AG04449 (cell line): ENCODE measurements around the gene CLEC4C.
"Not testable (repeated sequence)": the region's sequence is repeated elsewhere in the genome, so short reads cannot be mapped to it uniquely, and the experiment has no call there.

Experiments
- CTCF ChIA-PET: fragments of 350-600 bp; formaldehyde crosslinking; extraction: SDS; loops from one replicate; lab custom pipeline; 2021; ENCODE audit warnings: antibody characterized with exemption; lab: Yijun Ruan, JAX
- POLR2A ChIA-PET: fragments of 400-600, 350-600 bp; formaldehyde crosslinking; extraction: SDS; loops from one replicate; lab custom pipeline; 2020; ENCODE audit warnings: antibody characterized with exemption, inconsistent platforms; lab: Yijun Ruan, JAX
- DNase-seq: peaks from one replicate; pipeline ENCODE4 v3.0.0-alpha.2; 2010; ENCODE audit warnings: low read depth, low spot score
- H3K4me3 ChIP-seq: 2 replicates; pipeline ENCODE4 v1.5.1; 2011; ENCODE audit warnings: low read depth, mild to moderate bottlenecking, control low read depth, low read length
- TF ChIP-seq, protein P1 (sequence below): IDR thresholded peaks from one replicate; pipeline ENCODE4 v1.5.1; 2011; ENCODE audit warnings: mild to moderate bottlenecking, moderate library complexity, low read length, control low read depth, inconsistent platforms; ENCODE audit not compliant: insufficient read depth; ENCODE audit errors: missing control alignments

Gene CLEC4C

DNA sequence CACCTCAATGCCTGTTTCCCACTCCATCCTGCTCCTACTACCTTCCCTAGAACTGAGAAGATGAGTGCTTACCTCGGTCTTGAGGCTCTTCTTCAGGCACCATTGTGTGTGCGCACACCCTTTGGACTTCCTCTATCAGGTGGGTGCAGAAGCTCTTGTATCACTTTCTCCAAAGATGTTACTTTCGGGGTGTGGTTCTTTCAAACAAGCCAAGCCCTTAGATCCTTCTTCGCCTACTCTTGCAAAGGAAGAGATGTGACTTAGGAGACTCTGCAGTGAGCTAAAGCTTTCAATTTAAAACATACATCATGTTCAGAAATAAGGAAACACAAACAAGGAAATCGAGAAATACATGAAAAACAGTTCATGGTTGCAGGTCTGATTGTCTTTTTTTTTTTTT is at the start of gene CLEC4C:
Gene CLEC4C (minus strand): TSS at position 130 of the 400 bp plus-strand sequence. CDS start 27 bp downstream, at position 103.
- CTCF ChIA-PET, result no interaction called here
- DNase-seq, result no peak
- H3K4me3 ChIP-seq, result no peak within 1 kb of the TSS
- POLR2A ChIA-PET, result no interaction called here
- TF ChIP-seq, protein P1, sequence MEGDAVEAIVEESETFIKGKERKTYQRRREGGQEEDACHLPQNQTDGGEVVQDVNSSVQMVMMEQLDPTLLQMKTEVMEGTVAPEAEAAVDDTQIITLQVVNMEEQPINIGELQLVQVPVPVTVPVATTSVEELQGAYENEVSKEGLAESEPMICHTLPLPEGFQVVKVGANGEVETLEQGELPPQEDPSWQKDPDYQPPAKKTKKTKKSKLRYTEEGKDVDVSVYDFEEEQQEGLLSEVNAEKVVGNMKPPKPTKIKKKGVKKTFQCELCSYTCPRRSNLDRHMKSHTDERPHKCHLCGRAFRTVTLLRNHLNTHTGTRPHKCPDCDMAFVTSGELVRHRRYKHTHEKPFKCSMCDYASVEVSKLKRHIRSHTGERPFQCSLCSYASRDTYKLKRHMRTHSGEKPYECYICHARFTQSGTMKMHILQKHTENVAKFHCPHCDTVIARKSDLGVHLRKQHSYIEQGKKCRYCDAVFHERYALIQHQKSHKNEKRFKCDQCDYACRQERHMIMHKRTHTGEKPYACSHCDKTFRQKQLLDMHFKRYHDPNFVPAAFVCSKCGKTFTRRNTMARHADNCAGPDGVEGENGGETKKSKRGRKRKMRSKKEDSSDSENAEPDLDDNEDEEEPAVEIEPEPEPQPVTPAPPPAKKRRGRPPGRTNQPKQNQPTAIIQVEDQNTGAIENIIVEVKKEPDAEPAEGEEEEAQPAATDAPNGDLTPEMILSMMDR, result no peak

DNA sequence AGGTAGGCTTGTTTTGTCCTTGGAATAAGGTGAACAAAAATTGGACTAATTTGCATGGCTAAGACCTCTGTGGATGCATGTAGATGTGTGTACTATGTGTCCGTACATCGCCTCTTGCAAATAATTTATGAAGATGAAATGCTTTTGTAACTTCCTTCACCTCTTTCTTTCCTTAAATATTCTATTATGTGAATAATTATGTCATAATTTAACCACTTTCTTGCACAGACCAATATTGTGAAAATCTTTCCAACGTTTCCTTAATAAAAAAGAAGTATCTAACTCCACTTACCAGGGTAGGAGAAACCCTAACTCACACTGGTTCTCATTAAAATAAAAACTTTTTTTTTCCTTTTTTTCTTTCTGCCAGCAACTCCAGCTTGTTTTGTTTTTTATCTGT is 46.0 kb upstream of the CLEC4C start:
- no peak for DNase-seq
- no peak overlapping the region for H3K4me3 ChIP-seq
- ChIA-PET CTCF (interaction anchor here (1.4 kb wide), 1 partner anchor 14 kb away, joined by 4 read pairs; no protein-coding TSS in a partner anchor), POLR2A (no interaction called here)
- TF ChIP-seq, protein P1, result no peak

DNA sequence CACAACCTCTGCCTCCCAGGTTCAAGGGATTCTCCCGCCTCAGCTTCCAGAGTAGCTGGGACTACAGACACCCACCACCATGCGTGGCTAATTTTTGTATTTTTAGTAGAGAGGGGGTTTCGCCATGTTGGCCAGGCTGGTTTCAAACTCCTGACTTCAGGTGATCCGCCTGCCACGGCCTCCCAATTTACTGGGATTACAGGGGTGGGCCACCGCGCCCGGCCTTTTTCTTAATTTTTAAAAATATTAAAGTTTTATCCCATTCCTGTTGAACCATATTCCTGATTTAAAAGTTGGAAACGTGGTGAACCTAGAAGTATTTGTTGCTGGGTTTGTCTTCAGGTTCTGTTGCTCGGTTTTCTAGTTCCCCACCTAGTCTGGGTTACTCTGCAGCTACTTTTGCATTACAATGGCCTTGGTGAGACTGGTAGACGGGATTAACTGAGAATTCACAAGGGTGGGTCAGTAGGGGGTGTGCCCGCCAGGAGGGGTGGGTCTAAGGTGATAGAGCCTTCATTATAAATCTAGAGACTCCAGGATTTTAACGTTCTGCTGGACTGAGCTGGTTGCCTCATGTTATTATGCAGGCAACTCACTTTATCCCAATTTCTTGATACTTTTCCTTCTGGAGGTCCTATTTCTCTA is 41.8 kb upstream of the CLEC4C start, which contains the start of gene NANOG:
Gene NANOG (plus strand): TSS at position 519 of the 645 bp plus-strand sequence. CDS start 213 bp downstream, outside the sequence.
- DNase-seq, POLR2A ChIA-PET, CTCF ChIA-PET, H3K4me3 ChIP-seq: not testable (repeated sequence)

DNA sequence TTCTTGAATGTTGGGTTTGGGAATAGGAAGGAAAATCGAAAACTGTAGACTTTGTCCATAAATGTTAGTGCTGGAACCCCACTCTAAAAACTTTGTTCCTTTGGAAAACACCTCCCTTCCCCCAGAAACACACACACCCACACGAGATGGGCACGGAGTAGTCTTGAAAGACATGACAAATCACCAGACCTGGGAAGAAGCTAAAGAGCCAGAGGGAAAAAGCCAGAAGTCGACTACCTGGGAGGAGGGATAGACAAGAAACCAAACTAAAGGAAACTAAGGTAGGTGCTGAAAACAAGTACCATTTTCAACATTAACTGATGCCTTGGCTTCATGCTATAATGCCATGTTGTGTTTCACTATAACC is 41.1 kb upstream of the CLEC4C start:
- TF ChIP-seq, protein P1, result no peak
- no peak for DNase-seq
- POLR2A ChIA-PET, result interaction anchor here (0.6 kb wide), 1 partner anchor 37 kb away, joined by 3 read pairs; no protein-coding TSS in a partner anchor
- H3K4me3 ChIP-seq, result no peak overlapping the region
- CTCF ChIA-PET, result no interaction called here

DNA sequence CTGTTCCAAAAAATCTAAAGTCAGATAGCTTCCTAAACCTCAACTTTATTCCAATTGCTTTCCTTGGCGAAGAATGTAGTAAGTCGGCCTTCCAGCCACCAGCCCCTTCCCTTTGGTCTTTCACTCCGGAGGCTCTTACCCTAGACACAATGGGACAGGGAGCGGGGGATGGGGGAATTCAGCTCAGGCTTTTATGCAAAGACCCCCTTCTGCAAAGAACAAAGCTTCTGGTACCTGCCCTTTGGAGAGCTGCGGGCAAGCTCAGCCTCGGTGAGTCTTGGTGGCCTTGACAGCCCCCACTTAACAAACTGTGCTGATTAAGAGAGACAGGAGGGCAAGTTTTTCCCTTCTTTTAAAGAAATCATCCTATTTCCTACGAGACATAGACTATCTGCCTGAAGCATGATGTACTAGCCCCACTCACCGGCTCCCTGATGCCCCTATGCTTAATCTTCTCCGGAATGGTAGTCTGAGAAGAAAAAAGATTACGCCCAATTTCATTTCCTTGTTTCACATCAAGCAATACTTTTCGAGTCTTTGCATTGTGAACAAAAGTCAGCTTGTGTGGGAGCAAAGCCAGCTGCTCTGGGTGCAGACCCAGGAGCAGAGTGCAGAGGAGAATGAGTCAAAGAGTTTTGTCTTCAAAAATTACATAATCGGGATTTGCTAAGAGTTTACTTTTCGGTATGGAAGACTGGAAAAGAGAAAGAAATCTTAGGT is 40.6 kb upstream of the CLEC4C start:
- H3K4me3 ChIP-seq, result no peak overlapping the region
- DNase-seq, result no peak
- POLR2A ChIA-PET, result interaction anchor here (0.6 kb wide), 1 partner anchor 37 kb away, joined by 3 read pairs; no protein-coding TSS in a partner anchor
- CTCF ChIA-PET, result no interaction called here
- TF ChIP-seq, protein P1, result no peak

GRCh38 chr12:7784701-7785100 is 37.5 kb upstream of the CLEC4C start:
- CTCF ChIA-PET, result interaction anchor here (1.0 kb wide), 2 partner anchors 22 to 324 kb away, joined by 3 to 4 read pairs; no protein-coding TSS in a partner anchor
- H3K4me3 ChIP-seq, result no peak overlapping the region
- no peak for DNase-seq
- POLR2A ChIA-PET, result no interaction called here
- TF ChIP-seq, protein P1, result no peak

DNA sequence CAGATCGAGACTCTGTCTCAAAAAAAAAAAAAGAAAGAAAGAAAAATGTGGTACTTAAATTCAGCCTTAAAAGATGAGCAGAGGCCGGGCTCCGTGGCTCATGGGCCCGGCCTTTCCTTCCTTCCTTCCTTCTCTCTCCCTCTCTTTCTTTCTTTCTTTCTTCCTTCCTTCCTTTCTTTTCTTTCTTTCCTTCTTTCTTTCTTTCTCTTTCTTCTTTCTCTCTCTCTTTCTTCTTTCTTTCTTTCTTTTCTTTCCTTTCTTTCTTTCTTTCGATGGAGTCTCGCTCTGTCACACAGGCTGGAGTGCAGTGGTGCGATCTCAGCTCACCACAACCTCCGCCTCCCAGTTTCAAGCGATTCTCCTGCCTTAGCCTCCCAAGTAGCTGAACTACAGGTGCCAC is 36.3 kb upstream of the CLEC4C start:
- CTCF ChIA-PET, POLR2A ChIA-PET: not testable (repeated sequence)

More for the DNA sequence above, 36.3 kb upstream of the CLEC4C start:
- not testable (repeated sequence) for DNase-seq, H3K4me3 ChIP-seq
